GM18502 (cell line): Measurements from ENCODE around the gene FSD1L.

Experiments
- ATAC-seq: cut with Tn5 transposase; IDR thresholded peaks from one replicate; pipeline ENCODE4 v1.9.1; 2021; ENCODE audit warnings: mild to moderate bottlenecking; ENCODE audit not compliant: unreplicated experiment, poor library complexity

Gene FSD1L

DNA sequence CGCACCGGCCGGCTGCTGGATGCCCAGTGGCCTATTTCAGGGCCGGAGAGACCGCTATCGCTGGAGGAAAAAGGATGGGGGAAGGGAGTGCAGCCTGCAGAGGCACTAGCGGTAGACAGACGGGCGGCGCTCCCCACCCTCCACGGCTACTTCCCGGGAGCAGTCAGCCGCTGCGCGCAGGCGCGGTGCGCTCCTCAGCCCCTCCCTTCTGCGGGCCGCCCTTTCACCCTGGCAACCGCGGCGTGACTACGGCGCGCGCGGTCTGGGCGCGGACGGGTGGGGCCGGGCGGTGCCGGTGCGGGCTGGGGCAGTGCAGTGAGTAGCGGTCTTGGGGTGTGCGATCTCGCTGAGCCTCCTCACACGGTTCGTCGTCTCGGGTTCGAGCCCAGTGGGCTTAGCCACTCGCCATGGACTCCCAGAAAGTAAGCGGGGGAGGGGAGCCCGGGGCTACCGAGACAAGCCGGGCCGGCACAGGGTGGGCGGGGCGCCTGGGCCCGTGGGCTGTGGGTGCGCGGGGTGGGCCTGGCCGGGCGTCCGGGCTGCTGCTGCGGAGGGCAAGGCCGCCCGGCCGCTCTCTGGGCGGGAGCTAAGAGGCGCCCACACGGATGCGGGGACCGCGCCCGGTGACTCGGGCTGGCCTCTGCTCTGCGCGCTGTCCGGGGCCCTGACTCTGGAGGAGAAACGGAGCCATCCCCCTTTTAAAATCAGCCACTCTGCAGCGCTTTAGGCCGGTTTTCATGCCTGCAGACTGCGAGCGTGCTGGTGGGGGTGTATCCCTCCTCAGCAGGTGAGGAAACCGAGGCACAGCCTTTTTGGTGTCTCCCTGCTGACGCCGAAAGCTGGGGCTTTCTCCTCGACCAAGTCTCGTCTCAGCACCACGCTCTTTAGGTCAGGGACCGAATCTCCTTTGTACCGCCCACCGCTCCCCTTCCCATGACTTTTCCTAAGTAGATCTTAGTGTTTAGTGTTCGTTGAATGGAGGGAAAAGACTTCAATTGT lies at the start of gene FSD1L:
Gene FSD1L, plus strand, starts transcription at position 221 of the 999 bp plus-strand sequence. Its CDS starts 187 bp downstream, at position 408.
- peak; percentile 95 for ATAC-seq

DNA sequence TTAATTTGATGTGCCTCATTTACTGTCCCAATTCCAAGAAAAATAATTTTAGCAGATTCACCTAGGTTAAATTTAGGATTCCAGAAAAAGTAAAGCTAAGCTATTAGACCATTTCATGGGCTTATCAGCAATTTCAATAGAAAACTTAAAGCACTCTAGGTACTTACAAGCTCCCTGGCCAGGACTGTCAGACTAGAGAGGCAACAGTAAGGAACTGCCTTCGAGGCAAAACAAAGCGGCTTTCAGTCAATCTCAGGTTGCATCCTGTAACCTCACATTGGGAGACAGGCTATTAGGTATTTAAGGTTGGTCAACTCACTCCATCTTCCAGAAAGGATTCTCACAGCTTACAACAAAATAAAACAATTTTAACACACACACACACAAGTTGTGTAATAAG lies 48.7 kb upstream of the FSD1L start:
- no peak for ATAC-seq

DNA sequence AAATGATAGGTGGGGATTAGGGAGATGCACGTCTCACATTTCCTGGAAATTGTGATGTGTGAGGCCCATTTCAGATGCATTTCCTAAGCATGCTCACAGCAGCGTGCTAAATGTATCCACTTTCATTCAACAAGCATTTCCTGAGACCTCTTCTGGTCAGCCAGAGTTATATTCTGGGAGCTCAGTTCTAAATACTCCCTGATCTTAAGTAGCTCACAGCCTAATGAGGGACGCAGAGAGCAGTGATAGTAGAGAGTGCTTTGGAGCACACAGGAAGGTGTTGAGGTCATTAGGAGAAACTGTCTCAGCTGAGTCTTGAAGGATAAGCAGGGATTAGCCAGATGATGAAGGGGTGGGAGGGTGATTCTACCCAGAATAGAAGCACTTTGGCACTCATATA lies 46.2 kb upstream of the FSD1L start:
- ATAC-seq = no peak

GRCh38 chr9:105403552-105404248 lies 44.1 kb upstream of the FSD1L start:
- ATAC-seq = no peak

GRCh38 chr9:105405514-105406131 lies 42.2 kb upstream of the FSD1L start:
- ATAC-seq = peak; percentile 96

- no peak for ATAC-seq
These were observed 41.5 kb upstream of the FSD1L start for GRCh38 chr9:105406369-105406768.

DNA sequence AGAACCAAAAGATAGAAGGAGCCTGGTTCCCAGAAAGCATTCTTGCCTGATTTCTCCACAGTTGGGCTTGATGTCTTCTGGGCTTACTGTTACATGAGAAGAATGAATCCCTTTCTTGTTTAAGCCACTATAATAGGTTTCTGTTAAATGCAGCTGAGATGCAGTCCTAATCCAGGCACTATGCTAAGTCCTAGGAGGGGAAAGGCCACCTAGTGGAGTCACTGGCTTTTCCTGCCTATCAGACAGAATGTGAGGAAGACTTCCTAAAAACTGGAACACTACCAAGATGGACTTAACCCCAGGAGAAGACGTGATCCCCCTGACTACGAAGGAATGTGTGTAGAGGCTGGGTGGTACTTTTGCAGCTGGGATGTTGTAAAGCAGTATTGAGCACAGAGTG lies 34.3 kb upstream of the FSD1L start:
- ATAC-seq = no peak

DNA sequence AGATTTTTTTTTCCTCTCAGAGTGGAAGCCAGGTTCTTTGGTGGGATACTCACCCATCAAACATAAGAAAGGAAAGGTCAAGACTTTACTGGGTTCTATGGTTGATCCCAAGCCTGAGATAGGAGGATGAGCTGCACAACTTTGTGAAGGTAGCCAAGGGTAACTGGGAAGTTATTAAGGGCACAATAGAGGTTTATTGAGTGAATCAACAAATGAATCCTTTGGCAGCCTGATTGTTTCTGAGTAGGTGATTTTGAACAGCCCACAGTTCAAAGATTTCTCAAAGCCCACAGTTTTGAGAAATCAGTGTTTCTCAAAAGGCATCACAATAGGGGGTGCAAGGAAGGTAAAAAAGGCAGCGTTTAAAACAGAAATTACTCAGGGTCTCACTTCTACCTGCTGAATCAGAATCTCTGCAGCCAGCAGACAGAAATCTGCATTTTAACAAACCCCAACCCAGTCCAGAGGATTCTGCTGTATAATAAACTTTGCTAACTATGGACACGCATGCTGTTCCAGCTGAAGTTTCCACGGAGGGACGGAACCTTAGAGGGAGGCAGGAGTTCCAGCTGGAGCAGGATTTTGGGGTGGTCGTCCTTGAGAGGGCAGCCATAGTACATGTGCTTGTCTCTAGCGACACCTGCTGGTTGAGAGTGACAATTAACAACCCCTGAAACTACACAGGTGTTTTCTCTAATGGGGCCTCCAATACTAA lies 32.7 kb upstream of the FSD1L start:
- ATAC-seq = peak; percentile 69

DNA sequence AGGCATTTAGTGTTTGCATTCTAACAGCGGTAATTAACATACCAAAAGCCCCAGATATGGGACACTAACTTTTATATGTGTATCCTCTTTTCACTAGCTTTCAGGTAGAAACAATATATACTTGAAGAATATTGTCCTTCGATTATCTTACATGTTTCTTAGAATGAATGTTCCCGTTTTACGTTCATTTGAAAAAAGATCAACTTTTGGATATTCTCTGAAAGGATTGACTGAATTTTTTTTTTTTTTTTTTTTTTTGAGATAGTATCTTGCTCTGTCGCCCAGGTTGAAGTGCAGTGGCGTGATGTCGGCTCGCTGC lies 32.2 kb upstream of the FSD1L start:
- no peak for ATAC-seq

DNA sequence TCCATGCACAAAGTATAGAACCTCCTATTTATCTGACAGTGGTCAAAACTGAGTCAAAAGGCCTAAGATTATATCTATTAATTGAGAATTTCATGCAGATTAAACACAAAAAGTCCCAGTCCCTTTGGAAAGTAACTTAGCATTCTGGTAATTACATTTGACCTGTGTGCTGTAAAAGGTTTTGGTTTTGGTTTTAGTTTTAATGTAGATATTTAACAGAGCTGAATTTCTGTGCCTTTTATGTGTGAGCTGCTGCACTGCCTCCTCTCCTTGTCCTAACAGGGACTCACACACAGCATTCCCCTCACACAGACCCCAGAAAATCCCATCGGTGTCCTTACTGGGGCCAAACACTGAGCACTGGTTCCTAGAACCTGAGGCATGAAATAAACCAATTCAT lies 31.0 kb upstream of the FSD1L start:
- ATAC-seq = peak; percentile 76

DNA sequence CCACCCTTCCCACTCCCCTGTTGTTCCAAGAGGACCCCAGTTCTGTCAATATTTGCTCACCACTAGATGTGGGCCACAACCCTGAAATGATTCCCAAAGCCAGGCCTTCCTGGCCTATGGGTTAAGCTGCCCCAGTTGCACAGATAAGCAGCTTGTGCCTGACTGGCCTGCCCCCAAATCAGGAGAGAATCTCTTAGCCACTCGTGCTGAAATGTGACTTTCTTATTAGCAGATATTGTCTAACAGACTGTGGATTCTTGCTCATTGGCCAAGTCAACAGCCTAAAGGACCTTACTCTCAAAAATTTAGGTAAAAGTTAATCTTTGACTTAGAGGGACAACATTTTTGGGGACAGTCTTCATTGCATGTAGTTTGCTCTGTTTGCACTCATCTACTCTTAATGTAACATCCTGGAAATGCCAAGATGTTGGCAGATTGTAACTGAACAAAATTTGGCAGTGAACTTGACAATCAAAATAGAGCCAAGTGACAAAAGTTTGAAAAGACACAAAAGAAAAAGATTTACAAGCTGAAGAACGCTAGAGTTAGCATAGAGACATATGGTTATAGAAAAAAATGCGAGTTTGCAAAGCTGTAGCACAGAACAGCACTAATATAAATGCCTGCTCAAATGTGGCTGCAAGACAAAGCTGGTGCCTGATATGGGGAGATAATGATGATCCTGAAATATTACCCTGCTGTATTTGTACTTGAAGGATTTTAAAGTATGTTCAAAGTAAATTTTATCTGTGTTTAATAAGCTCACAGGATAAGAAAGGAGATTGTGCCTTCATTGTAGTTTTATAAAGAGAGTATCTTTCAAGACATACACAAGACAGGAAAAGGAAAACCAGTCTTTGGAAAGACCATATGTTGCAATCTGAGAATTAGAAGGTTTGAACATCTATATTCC lies 29.0 kb upstream of the FSD1L start:
- ATAC-seq = no peak

DNA sequence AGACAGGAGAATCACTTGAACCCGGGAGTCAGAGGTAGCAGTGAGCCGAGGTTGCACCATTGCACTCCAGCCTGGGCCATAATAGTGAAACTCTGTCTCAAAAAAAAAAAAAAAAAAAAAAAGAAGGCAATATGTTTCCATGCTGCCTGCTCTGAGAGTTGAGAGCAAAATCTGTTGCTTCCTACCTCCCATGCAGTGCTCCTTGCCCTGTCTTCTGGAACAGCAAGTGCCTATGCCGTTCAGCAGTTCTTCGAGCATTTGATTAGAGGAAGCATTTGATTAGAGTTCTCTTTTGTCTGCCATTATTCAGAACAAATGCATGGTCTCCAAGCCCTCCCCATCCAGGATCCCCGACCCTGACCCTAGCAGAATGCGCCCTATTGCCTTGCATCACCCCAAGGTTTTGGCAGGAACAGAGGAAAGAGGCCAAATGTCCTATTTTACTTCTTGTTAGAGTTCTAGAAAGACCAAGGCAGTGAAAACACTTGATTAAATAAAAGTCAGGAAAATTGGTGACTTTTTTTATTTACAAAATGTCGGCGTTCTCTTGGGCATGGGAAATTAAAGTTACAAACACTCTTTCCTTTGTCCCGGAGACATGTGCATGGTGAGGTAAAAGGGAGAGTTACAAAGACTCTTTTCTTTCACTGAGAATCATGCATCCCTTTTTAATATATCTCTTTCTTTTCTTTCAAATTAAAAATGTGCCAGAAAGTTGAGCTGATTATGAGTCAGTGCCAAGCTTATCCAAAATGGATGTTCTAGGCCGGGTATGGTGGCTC lies 27.8 kb upstream of the FSD1L start:
- no peak for ATAC-seq

GRCh38 chr9:105421154-105421553 lies 26.7 kb upstream of the FSD1L start:
- ATAC-seq = no peak

- ATAC-seq = no peak
These were observed 26.0 kb upstream of the FSD1L start for GRCh38 chr9:105421864-105422263.

DNA sequence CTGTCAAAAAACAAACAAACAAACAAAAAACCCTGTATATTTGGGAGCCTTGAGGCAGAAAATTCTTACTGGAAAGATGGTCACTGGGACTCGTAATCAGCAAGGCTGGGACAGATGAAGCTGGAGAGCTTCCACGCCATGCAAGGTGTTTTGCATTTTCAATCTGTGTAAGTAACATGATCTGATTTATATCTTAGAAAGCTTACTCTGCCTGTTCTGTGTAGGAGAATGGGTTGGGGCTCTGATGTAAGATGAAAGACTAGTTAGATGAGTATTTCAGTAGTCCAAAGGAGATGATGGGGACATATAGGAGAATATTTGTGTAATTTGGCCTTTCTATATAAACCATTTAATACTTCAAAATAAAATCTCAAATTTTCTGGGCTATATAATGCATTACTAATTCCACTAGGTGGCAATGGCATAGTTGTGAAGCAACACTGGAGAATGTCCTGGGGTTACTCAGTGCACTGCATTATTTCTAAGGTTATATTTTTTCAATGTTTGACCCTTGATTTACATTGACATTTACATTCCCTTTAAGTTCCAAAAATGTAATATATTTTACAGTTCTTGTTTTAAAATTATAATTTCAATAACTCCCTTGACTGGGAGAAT lies 21.9 kb upstream of the FSD1L start:
- ATAC-seq = peak; percentile 71

GRCh38 chr9:105426657-105427056 lies 21.2 kb upstream of the FSD1L start:
- ATAC-seq = no peak

DNA sequence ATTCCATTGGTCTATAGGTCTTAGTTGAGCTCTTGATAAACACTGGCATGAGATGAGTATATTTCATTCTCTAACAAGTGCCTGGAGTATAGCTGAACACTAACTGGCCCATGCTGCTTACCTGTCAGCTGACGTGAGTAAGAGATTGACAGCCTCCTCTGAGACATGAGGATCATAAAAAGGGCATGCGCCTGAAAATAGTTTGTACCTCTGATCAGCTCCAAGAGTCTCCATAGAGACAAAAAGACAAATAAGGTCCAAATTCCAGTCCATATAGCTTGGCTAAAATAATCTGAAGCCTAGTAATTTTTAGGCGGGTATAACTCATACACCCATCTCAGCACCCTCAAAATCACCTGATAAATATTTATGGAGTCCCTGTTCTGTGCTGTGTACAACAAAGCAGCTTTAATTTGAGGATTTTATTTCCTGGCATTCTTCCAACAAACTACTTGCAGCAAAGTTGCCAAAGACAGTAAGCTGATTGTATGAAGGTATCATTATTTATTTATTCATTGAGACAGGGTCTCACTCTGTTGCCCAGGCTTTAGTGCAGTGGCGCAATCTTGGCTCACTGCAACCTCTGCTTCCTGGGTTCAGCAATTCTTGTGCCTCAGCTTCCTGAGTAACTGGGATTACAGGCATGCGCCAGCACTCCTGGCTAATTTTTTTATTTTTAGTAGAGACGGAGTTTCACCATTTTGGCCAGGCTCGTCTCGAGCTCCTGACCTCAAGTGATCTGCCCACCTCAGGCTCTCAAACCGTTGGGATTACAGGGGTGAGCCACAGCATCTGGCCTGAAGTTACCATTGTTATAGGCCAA lies 16.2 kb upstream of the FSD1L start:
- no peak for ATAC-seq
